Epithelial cell of esophagus (primary cell): ENCODE data around the gene UNC13C.

Experiments used
- DNase-seq: peaks from one replicate; pipeline ENCODE4 v3.0.0; 2010; ENCODE audit warnings: low read depth
- H3K4me3 ChIP-seq: 2 replicates; pipeline ENCODE4 v1.5.1; 2011; ENCODE audit warnings: mild to moderate bottlenecking, low read length, control low read depth
- TF ChIP-seq, protein P1 (sequence below): IDR thresholded peaks from 2 replicates; pipeline ENCODE4 v1.5.1; 2011; ENCODE audit warnings: low read depth, mild to moderate bottlenecking, low read length, control low read depth, inconsistent platforms; ENCODE audit not compliant: insufficient read depth; ENCODE audit errors: missing control alignments

The UNC13C gene

DNA sequence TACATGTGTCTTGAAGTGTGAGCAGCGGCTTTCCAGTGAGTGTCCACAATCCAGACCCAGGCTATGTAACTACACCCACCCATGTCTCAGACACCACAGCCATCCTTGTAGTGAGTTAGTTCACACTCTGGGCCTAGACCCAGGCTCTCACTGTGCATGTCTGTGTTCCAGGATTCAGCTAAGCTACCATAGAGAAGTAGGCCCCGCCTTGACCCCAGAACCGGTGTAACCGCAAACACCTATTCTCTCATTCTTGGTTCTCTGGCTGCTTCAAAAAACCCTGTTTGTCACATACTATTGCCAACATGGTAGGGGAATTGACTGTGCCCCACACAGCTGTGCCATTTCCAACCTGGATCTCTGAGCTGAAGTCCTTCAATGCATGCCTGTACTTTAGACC, 657.9 kb downstream of the UNC13C start:
- no peak for DNase-seq
- H3K4me3 ChIP-seq: no peak overlapping the region
- TF ChIP-seq, protein P1, sequence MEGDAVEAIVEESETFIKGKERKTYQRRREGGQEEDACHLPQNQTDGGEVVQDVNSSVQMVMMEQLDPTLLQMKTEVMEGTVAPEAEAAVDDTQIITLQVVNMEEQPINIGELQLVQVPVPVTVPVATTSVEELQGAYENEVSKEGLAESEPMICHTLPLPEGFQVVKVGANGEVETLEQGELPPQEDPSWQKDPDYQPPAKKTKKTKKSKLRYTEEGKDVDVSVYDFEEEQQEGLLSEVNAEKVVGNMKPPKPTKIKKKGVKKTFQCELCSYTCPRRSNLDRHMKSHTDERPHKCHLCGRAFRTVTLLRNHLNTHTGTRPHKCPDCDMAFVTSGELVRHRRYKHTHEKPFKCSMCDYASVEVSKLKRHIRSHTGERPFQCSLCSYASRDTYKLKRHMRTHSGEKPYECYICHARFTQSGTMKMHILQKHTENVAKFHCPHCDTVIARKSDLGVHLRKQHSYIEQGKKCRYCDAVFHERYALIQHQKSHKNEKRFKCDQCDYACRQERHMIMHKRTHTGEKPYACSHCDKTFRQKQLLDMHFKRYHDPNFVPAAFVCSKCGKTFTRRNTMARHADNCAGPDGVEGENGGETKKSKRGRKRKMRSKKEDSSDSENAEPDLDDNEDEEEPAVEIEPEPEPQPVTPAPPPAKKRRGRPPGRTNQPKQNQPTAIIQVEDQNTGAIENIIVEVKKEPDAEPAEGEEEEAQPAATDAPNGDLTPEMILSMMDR: no peak

DNA sequence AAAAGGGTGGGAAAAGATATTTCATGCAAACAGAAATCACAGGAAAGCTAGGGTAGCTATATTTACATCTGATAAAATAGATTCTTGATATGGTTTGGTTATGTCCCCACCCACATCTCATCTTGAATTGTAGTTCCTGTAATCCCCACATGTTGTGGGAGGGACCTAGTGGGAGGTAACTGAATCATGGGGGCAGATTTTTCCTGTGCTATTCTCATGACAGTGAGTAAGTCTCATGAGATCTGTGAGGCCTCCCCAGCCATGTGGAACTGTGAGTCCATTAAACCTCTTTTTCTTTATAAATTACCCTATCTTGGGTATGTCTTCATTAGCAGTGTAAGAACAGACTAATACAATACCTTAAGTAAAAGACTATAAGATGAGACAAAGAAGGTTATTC, 660.4 kb downstream of the UNC13C start:
- H3K4me3 ChIP-seq: no peak overlapping the region
- DNase-seq: no peak
- TF ChIP-seq, protein P1: no peak

DNA sequence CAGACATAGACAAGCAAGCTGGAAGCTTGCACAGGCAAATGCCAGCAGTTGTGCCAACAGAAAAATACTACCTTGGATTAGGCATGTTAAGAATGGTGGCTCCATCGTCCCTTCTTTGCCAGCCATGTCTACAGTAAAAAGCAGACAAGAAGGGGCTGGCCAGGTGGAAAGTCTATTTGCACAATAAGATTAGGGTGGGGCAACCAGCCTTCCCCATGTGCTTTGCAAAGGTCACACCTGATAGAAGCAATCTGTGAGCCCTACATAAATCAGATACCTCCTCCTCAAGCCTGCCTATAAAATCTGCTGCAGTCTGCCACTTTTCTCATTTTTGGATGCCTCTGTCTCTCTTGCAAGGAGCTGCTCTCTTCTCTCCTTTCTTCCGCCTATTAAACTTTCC, 662.6 kb downstream of the UNC13C start:
- no peak for DNase-seq
- TF ChIP-seq, protein P1: no peak
- no peak overlapping the region for H3K4me3 ChIP-seq

DNA sequence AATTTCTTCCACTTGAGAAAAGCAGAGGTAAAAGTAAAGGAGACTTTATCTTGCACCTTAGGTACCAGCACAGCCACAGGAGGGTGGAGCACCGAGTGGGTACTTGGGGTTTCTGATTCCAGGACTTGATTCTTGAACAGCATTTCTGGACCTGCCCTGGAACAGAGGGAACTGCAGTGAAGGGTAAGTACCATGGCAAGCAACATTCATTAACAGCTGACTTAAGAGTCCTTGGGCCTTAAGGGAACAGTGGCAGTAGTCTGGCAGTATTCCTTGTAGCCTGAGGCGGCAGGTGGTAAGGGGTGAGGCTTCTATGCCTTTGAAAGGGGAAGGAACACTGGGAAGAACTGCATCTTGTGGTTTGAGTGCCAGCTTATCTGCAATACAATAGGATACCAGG, 666.6 kb downstream of the UNC13C start:
- DNase-seq: no peak
- H3K4me3 ChIP-seq: no peak overlapping the region
- TF ChIP-seq, protein P1: no peak

DNA sequence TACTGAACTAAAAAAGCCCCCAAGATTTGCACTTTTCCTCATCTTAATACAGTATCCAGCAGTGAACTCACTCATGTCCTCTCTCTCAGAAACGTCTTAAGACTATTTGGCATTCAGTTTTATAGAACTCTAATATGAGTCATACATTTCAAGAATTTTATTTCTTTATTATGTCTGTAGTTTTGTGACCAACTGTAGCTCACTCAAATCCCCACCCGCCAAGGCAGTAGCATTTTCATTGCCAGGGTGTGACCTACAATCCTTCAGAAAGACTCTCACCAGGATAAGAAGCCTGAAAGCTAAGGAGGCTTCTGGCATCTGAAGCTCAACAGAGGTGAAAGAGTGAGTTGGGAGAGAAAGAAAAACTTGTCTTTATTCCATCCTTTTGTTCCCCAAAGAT, 681.4 kb downstream of the UNC13C start:
- TF ChIP-seq, protein P1: no peak
- DNase-seq: no peak
- H3K4me3 ChIP-seq: no peak overlapping the region

DNA sequence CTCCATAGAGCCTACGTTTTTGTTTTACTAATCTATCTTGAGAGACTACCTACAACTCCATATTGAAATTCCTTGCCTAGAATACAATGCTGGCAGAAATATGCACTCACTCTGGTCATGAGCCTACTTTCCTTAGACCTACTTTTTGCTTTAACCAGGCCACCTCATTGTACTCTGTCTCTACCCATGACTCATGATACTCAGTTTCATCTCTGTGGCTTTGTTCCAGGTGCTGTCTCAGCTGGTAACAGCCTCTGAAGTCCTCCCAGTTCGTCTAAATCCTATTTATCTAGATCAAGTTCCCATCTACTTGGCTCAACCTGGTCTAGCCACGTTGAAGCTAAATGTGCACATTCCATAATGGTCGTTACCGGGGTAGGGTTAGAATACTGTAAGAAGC, 682.1 kb downstream of the UNC13C start:
- peak; percentile 2 for DNase-seq
- H3K4me3 ChIP-seq: no peak overlapping the region
- TF ChIP-seq, protein P1: no peak

DNA sequence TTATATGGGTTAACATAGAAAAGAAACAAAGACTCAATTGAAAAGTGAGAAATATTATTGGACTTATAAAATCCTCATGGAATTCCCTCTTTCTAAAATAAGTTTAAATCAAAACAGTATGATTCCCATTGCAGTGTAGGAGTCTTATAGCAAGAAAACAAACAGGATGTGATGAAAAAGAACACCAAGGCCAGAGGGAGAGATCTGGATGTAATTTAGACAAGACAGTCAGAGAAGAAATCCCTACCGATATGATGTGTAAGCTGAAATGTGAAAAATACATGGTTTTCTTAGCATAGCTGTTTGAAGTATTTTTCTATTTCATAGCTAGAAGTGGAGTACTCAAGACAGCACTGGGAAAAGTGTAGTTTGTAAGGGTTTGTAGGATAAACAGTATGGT, 697.0 kb downstream of the UNC13C start:
- no peak overlapping the region for H3K4me3 ChIP-seq
- TF ChIP-seq, protein P1: no peak
- DNase-seq: no peak
